Fibroblast of the aortic adventitia (primary cell): ENCODE data around the gene CAMTA1. TPM values are rescaled to one million over a fixed set of nuclear protein-coding genes. Genes with fewer than 3 reads are reported as not detected.

Experiments
- DNase-seq: peaks from one replicate; pipeline ENCODE4 v3.0.0-alpha.2; 2010; ENCODE audit warnings: low read depth
- H3K4me3 ChIP-seq: 2 replicates; pipeline ENCODE4 v1.5.1; 2011; ENCODE audit warnings: low read depth, mild to moderate bottlenecking, control low read depth, low read length, moderate library complexity
- total RNA-seq: library from RNA; depleted of rRNA; stranded (reverse); fragments of >200 nt; gene quantifications from 2 replicates; pipeline ENCODE4 v1.2.3, GENCODE V29; 2012; ENCODE audit warnings: low replicate concordance
- TF ChIP-seq, protein P1 (sequence below): IDR thresholded peaks from 2 replicates; pipeline ENCODE4 v1.5.1; 2011; ENCODE audit warnings: mild to moderate bottlenecking, low read length, control low read depth, inconsistent platforms; ENCODE audit not compliant: insufficient read depth

Gene CAMTA1
- total RNA-seq, 1 donor = 91.9 TPM

DNA sequence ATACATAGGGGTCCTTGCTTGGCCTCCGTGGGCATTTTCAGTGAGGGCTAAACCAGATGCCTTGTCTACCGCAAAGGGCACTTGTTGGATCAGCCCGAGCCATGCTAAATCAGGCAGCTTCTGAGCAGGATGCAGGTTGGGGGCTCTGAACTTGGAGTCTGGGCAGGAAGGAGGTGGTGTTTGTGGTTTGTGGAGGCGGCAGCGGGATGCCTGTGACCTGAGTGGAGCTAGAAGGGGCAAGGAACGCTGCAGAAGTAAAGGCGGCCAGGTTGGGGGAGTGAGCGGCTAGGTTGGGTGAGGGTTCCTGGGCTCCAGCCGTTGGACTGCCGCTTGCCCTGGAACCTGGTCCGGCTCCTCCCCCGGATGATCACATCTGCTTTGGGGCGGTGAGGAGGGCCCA is 183.9 kb downstream of the CAMTA1 start:
- TF ChIP-seq, protein P1, sequence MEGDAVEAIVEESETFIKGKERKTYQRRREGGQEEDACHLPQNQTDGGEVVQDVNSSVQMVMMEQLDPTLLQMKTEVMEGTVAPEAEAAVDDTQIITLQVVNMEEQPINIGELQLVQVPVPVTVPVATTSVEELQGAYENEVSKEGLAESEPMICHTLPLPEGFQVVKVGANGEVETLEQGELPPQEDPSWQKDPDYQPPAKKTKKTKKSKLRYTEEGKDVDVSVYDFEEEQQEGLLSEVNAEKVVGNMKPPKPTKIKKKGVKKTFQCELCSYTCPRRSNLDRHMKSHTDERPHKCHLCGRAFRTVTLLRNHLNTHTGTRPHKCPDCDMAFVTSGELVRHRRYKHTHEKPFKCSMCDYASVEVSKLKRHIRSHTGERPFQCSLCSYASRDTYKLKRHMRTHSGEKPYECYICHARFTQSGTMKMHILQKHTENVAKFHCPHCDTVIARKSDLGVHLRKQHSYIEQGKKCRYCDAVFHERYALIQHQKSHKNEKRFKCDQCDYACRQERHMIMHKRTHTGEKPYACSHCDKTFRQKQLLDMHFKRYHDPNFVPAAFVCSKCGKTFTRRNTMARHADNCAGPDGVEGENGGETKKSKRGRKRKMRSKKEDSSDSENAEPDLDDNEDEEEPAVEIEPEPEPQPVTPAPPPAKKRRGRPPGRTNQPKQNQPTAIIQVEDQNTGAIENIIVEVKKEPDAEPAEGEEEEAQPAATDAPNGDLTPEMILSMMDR = no peak
- no peak overlapping the region for H3K4me3 ChIP-seq
- no peak for DNase-seq

DNA sequence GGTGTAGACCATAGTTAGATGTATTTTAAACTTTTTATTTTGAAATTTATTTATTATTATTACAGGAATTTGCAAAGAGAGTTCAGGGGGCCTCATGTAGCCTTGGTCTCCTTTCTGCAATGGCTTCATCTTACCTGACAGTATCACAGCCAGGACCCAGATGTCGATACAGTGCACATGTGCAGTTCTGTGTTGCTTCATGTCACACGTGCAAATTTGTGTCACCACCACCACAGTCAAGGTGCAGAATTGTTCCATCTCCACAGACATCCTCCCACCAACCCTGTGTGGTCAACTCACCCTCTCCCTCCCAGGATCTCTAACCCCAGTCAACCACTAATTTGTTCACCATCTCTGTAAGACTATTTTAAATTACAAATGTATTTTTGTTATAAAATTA is 184.5 kb downstream of the CAMTA1 start:
- no peak overlapping the region for H3K4me3 ChIP-seq
- DNase-seq = no peak
- TF ChIP-seq, protein P1 = no peak

DNA sequence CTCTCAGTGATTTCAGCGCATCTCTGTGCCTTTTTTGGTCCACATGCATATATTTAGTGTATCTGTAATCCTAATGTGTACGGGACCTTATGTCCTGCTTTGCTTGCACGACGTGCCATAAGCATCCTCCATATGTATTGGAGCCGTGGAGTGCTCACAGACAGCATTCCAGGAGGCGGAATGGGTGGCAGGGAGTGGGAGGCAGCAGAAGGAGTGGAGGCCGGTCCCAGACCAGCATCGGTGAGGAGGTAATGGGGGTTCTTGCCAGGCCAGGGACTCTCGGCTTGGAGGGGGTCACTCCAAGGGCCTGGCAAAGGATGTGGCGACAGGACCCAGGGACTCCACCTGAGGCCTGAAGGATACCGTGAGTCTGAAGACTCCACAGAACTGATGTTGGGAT is 185.0 kb downstream of the CAMTA1 start:
- TF ChIP-seq, protein P1 = no peak
- DNase-seq = no peak

DNA sequence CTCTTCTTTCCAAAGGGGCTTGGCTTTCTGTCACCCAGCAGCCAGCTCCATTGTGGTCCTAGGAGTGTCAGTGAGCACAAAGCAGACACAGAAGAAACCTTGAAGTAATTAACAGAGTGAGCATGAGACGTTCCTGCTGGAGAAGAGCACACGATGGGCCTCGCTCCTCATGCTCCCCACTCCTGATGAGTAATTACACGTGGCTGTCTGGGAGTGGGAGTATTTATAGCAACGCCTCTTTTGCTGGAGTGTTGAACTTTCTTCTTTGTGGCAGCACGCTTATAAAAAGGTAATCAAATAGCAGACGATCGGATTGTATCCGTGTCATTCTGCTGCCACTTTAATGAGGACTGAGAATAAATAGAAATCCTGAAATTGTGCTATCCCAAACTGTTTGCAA is 185.8 kb downstream of the CAMTA1 start:
- DNase-seq = no peak
- TF ChIP-seq, protein P1 = no peak
- H3K4me3 ChIP-seq = no peak overlapping the region

More for the DNA sequence above, 185.0 kb downstream of the CAMTA1 start:
- no peak overlapping the region for H3K4me3 ChIP-seq

DNA sequence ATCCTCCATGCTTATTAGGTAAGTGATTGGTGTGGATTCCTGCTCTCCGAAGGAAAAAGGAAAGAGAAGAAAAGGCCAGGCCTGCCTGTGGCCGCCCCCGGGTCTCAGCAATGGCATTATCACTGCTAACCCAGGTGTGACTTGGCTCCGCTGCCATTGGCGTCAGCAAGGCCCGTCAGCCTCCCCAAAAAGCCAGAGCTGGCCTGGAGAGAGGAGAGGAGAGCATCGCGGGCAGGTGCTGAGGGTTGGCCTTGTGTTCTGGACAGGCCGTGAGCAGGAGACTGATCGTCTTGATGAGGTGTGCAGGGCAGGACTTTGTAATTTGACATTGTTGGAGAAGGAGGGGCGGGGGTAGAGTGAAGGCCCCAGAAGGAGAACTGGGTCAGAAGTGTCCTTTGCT is 186.4 kb downstream of the CAMTA1 start:
- DNase-seq = no peak
- no peak overlapping the region for H3K4me3 ChIP-seq
- TF ChIP-seq, protein P1 = no peak

DNA sequence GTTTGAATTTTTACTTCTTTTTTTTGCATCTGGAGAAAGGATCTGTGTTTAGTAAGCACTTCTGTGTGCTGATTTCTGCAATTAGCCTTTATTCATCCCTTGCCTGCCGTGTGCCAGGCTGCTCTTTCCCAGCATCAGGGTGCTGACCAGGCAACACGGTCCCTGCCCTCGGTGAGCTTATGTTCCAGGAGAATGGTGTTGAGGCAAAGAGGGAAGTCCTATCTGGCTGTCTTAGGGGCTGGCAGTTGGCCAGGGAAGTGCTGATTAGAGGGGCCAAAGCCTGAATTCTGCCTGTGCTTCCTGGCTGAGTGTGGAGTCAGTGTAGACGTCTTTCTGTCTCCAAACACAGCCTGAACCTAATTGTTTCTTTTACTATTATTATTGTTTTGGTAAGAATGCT is 187.1 kb downstream of the CAMTA1 start:
- DNase-seq = no peak
- no peak overlapping the region for H3K4me3 ChIP-seq
- TF ChIP-seq, protein P1 = no peak

DNA sequence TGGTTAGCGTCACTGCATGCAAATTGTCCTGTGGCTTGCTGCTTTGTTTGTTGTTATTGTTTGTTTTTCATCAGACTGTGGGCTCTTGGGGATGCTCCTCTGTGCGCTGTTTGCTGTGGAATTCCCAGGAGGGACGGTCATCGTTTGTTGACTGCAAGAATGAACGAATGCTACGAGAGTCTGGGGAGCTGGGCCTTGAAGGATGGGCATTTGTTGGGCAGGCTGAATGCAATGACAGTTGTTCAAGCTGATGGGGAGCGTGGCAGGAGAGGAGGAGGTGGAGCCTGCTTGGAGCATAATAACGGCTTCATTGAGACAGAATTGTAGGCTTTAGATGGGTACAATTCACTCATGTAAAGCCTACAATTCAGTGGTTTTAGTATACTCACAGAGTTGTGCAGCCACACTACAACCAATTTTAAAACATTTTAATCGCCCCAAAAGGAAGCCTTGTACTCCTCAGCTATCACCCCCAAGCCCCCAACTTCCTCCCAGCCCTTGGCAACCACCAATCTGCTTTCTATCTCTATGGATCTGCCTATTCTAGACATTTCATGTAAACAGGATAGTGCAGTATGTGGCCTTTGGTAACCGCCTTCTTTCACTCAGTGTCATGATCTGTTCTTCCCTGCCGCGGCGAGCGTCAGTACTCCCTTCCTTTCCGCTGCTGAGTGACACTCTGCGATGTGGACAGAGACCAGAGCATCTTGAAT is 190.2 kb downstream of the CAMTA1 start:
- H3K4me3 ChIP-seq = no peak overlapping the region
- TF ChIP-seq, protein P1 = no peak
- DNase-seq = no peak
